GM13977 (cell line): ENCODE data around the gene RAB3C.

Source experiments
- DNase-seq: peaks from one replicate; pipeline ENCODE4 v3.0.0; 2012; ENCODE audit warnings: low spot score
- CTCF ChIP-seq: IDR thresholded peaks from 2 replicates; pipeline ENCODE4 v1.5.1; 2012; ENCODE audit warnings: mild to moderate bottlenecking, control low read depth; ENCODE audit not compliant: insufficient read depth; ENCODE audit errors: extremely low read depth, missing control alignments
- in situ Hi-C: fragments of 300-500 bp; cut with MboI; formaldehyde crosslinking; loops from one replicate; pipeline ENCODE4 v1.12.0; 2022; ENCODE audit warnings: low sequenced_read_pairs, low pct_unique_long_range_greater_than_20kb, mixed read lengths, inconsistent platforms; ENCODE audit not compliant: unreplicated experiment

Gene RAB3C

GRCh38 chr5:58751222-58751837 is 168.5 kb downstream of the RAB3C start:
- no peak for TF ChIP-seq CTCF
- no peak for DNase-seq
- in situ Hi-C loops, result no loop called here

GRCh38 chr5:58752104-58752503 is 169.2 kb downstream of the RAB3C start:
- TF ChIP-seq CTCF, result no peak
- DNase-seq, result no peak
- in situ Hi-C loops, result no loop called here

- no peak for TF ChIP-seq CTCF
- in situ Hi-C loops, result no loop called here
- DNase-seq, result no peak
Observed at GRCh38 chr5:58753446-58753845, 170.6 kb downstream of the RAB3C start.

- in situ Hi-C loops, result no loop called here
- TF ChIP-seq CTCF, result no peak
- DNase-seq, result no peak
Observed at GRCh38 chr5:58754250-58754649, 171.4 kb downstream of the RAB3C start.

GRCh38 chr5:58755397-58755796 is 172.5 kb downstream of the RAB3C start:
- TF ChIP-seq CTCF, result no peak
- DNase-seq, result no peak
- in situ Hi-C loops, result no loop called here

GRCh38 chr5:58759745-58760144 is 176.9 kb downstream of the RAB3C start:
- no peak for TF ChIP-seq CTCF
- DNase-seq, result peak; percentile 25
- in situ Hi-C loops, result no loop called here
